GM19035 (cell line): Measurements from ENCODE around the gene ADAMTS6.
"Not testable (repeated sequence)": the region's sequence is repeated elsewhere in the genome, so short reads cannot be mapped to it uniquely, and the experiment has no call there.

Source experiments
- ATAC-seq: cut with Tn5 transposase; IDR thresholded peaks from one replicate; pipeline ENCODE4 v1.9.1; 2021; ENCODE audit not compliant: unreplicated experiment

ADAMTS6 gene

GRCh38 chr5:65382582-65382981 is 99.1 kb downstream of the ADAMTS6 start:
- no peak for ATAC-seq

GRCh38 chr5:65370505-65370904 is 111.2 kb downstream of the ADAMTS6 start:
- not testable (repeated sequence) for ATAC-seq

- no peak for ATAC-seq
Measured at GRCh38 chr5:65366655-65367054, 115.1 kb downstream of the ADAMTS6 start.

GRCh38 chr5:65364907-65365306 is 116.8 kb downstream of the ADAMTS6 start:
- ATAC-seq, result no peak

GRCh38 chr5:65363499-65363898 is 118.2 kb downstream of the ADAMTS6 start:
- ATAC-seq, result no peak

- no peak for ATAC-seq
Measured at GRCh38 chr5:65359981-65360380, 121.7 kb downstream of the ADAMTS6 start.

- no peak for ATAC-seq
Measured at GRCh38 chr5:65359569-65359968, 122.2 kb downstream of the ADAMTS6 start.

GRCh38 chr5:65356274-65356673 is 125.4 kb downstream of the ADAMTS6 start:
- ATAC-seq, result no peak

- ATAC-seq, result no peak
Measured at GRCh38 chr5:65355301-65355700, 126.4 kb downstream of the ADAMTS6 start.

GRCh38 chr5:65341835-65342234 is 139.9 kb downstream of the ADAMTS6 start:
- no peak for ATAC-seq

GRCh38 chr5:65338606-65339151 is 143.0 kb downstream of the ADAMTS6 start:
- ATAC-seq, result no peak

- ATAC-seq, result no peak
Measured at GRCh38 chr5:65334077-65334476, 147.6 kb downstream of the ADAMTS6 start.

GRCh38 chr5:65332591-65332990 is 149.1 kb downstream of the ADAMTS6 start:
- ATAC-seq, result no peak

GRCh38 chr5:65329266-65329665 is 152.5 kb downstream of the ADAMTS6 start:
- ATAC-seq, result no peak

GRCh38 chr5:65327582-65327981 is 154.1 kb downstream of the ADAMTS6 start:
- ATAC-seq, result no peak

- no peak for ATAC-seq
Measured at GRCh38 chr5:65326922-65327321, 154.8 kb downstream of the ADAMTS6 start.

- ATAC-seq, result no peak
Measured at GRCh38 chr5:65324226-65324625, 157.5 kb downstream of the ADAMTS6 start.

GRCh38 chr5:65320704-65321103 is 161.0 kb downstream of the ADAMTS6 start:
- ATAC-seq, result not testable (repeated sequence)

- no peak for ATAC-seq
Measured at GRCh38 chr5:65320250-65320649, 161.5 kb downstream of the ADAMTS6 start.

GRCh38 chr5:65307931-65308330 is 173.8 kb downstream of the ADAMTS6 start:
- no peak for ATAC-seq

GRCh38 chr5:65307088-65307487 is 174.6 kb downstream of the ADAMTS6 start:
- ATAC-seq, result no peak

GRCh38 chr5:65305913-65306312 is 175.8 kb downstream of the ADAMTS6 start:
- ATAC-seq, result no peak

- ATAC-seq, result no peak
Measured at GRCh38 chr5:65299861-65300260, 181.9 kb downstream of the ADAMTS6 start.
